GM12873 (cell line): ENCODE measurements around the gene HINT1.

Experiments used
- TF ChIP-seq, protein P1 (sequence below): IDR thresholded peaks from 2 replicates; pipeline ENCODE4 v1.5.1; 2012; ENCODE audit warnings: low read depth, mild to moderate bottlenecking, moderate library complexity, low read length, control low read depth; ENCODE audit not compliant: insufficient read depth; ENCODE audit errors: missing control alignments

HINT1 gene

DNA sequence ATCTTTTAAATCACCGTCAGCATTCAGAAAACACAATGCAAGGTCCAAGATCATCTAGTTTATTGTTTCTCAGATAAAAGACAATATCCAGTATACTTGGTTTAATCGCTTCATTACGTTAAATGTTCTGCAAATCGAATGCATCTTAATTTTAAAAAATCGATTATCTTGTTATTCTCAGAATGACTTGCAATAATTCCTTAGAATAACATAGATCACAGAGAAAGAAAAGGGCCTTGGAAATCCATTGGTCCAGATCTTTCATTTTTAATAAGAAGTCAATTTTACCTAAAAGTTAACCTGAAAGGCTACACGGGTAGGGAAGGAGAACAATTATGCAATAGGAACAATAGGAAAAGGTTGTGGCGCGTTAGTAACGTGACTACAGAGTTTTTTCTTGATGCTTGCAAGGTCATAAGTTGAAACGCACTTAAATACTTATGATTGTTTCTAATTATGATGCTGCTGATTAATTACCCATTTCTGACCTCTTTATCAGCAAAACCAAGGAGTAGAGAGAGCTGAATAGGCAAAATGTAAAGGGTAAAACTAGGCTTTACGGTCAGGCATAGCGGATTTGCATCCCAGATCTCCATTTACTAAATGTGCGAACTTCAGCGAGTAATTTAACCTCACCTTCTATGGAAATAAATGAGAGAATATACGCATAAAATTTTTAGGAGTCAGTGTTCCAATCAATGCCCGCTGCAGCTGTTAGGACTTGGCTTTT is 4.9 kb upstream of the HINT1 start:
- TF ChIP-seq, protein P1, sequence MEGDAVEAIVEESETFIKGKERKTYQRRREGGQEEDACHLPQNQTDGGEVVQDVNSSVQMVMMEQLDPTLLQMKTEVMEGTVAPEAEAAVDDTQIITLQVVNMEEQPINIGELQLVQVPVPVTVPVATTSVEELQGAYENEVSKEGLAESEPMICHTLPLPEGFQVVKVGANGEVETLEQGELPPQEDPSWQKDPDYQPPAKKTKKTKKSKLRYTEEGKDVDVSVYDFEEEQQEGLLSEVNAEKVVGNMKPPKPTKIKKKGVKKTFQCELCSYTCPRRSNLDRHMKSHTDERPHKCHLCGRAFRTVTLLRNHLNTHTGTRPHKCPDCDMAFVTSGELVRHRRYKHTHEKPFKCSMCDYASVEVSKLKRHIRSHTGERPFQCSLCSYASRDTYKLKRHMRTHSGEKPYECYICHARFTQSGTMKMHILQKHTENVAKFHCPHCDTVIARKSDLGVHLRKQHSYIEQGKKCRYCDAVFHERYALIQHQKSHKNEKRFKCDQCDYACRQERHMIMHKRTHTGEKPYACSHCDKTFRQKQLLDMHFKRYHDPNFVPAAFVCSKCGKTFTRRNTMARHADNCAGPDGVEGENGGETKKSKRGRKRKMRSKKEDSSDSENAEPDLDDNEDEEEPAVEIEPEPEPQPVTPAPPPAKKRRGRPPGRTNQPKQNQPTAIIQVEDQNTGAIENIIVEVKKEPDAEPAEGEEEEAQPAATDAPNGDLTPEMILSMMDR, result no peak

DNA sequence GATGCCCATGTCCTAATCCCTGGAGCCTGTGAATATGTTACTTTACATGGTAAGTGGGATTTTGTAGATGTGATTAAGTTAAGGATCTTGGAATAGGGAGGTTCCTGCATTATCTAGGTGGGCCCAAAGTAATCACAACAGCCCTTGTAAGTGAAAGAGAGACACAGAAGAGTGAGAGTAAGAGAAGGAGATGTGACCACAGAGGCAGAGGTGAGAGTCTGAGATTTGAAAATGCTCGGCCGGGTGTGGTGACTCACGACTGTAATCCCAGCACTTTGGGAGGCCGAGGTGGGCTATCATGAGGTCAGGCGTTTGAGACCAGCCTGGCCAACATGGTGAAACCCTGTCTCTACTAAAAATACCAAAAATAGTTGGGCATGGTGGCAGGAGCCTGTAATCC is 2.6 kb upstream of the HINT1 start:
- TF ChIP-seq, protein P1, result no peak

DNA sequence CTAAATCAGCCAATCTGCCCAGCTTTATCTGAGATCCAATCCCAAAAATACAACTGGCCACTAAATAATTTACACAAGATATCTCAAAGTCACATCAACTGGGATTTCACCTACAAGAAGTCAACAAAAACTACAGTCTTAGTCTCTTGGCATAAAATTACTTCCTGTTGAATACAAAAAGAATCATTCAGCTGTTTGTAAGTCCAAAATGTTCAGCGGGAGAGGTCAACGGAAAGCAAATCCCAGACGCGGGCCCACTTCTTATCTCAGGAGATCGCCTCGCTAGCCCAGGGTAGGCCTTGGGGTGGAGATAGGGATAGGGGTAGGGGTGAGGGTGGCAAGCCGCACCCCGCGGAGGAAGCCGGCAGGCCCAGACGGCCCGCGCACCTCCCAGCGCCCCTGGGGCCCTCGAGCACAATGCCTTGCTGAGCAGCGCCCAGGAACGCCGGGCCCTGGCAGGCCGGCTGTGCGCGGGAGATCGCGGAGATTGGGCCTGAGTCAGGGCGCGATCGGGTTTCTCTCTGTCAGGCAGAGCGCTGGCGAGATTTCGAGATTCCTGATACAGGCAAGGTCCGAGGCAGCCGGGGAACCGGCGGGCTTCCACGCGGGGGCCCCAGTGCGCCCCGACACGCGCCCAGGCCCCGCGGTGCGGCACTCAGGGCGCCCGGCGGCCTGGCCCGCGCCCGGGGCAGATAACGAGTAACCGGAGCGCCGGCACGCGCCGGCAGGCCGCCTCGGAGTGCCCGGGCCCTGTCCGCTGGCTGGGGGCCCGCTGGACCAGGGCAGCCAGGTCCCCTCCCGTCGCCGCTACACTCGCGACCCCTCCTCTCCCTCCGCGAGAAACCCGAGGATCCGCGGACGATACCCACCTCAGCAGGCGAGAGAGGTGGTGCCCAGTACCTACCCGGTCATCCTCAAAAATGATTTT is 601 bp downstream of the HINT1 start:
- TF ChIP-seq, protein P1, result peak; percentile 47

DNA sequence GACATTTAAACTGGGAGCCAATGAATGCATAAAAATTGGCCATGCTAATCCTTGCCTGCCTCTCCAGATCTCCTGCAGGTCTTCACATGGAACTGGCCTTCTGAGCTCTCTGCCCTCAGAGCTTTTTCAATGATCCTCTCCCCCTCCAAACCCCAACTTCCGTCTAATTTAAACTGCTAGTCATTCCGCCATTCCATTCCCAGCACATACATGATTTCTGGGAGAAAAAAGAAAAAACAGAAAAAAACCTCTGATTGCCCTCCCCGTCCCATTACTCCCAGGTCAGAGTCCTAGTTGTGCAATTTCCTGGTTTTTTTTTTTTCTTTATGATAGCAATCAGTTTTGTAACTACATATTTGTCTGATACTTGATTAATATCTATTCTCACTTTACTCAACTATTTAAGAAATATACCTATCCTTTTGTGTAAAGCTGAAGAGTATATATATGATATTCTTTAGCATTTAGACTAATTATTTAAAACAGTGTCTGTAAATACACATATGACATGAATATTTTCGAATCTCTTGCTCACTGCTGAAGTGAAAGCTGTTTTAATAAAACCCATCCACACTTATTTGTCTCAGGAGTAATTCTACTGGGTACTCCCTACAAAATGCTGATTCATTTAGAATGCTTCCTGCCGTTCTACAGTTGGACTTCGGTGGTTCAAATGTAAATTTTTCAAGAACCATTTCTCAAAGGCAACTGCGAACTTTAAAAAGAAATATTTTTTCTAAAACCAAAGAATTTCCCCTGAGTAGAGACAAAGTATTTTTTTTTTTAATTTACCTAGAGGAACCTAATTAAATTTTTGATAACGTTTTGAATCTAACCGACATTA is 1.6 kb downstream of the HINT1 start:
- TF ChIP-seq, protein P1, result no peak

DNA sequence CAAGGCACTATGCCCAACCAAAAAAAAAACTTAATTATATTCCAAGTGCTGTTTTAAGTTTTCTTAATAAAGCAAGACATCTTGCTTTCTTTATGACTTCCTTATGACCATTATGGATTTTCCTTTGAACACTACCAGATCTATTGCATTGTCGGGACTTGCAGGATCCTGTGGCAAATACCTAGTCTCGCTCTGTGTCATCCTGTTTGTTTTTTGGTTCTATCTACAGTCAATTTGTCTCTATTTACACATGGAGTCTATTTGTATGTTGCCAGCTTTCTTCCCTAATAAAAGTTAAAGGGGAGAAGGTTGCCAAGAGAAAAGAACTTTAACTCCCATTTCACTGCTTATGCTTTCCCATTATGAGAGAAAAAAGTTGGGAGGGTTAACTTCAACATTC is 4.9 kb downstream of the HINT1 start:
- TF ChIP-seq, protein P1, result no peak

DNA sequence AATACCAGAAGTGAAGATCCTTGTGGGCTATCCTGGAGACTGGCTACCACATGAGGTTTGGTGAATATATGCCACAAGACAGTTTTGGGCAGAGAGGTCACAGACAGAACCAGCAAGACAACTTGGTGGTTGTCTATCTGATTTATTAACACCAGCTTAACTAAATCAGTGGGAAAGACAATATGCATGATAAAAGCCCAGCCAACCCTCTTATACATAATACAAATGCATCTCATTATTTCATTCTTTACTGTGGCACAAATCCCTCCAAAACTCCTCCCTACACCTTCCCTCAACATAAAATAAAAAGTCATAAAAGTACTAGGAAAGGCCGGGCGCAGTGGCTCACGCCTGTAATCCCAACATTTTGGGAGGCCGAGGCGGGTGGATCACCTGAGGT is 8.1 kb downstream of the HINT1 start:
- TF ChIP-seq, protein P1, result no peak

DNA sequence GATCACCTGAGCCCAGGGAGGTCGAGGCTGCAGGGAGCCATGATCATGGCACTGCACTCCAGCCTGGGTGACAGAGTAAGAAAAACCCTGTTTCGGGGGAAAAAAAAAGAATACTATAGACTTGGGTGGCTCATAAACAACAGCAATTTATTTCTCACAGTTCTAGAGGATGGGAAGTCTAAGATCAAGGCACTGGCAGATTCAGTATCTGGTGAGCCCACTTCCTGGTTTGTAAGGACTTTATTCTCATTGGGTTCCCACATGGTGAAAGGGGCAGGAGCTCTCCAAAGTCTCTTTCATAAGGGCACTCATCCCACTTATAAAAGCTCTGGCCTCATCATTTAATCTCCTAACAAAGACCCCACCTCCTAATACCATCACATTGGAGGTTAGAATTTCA is 8.7 kb downstream of the HINT1 start:
- TF ChIP-seq, protein P1, result no peak
